Effector memory CD4-positive, alpha-beta T cell (primary cell): ENCODE results near the gene PRUNE1.

ENCODE experiments used
- DNase-seq, 3 donors: peaks; one replicate each; pipeline ENCODE4 v3.0.0-alpha.2; 2020
- H3K27ac ChIP-seq: 2 replicates; pipeline ENCODE4 v1.7.0; 2013; ENCODE audit warnings: mild to moderate bottlenecking, low read length, moderate library complexity; ENCODE audit not compliant: insufficient read depth, poor library complexity, severe bottlenecking
- H3K27me3 ChIP-seq: replicated peaks from 2 replicates; pipeline ENCODE4 v1.7.0; 2013; ENCODE audit warnings: mild to moderate bottlenecking, low read length; ENCODE audit not compliant: insufficient read depth, control insufficient read depth, poor library complexity, severe bottlenecking
- H3K36me3 ChIP-seq: 2 replicates; pipeline ENCODE4 v1.7.0; 2013; ENCODE audit warnings: mild to moderate bottlenecking, low read length, moderate library complexity; ENCODE audit not compliant: control insufficient read depth, insufficient read depth
- H3K4me1 ChIP-seq: 2 replicates; pipeline ENCODE4 v1.7.0; 2013; ENCODE audit warnings: low read length, mild to moderate bottlenecking; ENCODE audit not compliant: control insufficient read depth, insufficient read depth, poor library complexity, severe bottlenecking
- H3K4me3 ChIP-seq: 2 replicates; pipeline ENCODE4 v1.7.0; 2013; ENCODE audit warnings: low read length, low read depth, mild to moderate bottlenecking; ENCODE audit not compliant: insufficient read depth, poor library complexity, severe bottlenecking
- H3K9me3 ChIP-seq: 2 replicates; pipeline ENCODE4 v1.7.0; 2013; ENCODE audit warnings: mild to moderate bottlenecking, low read length, moderate library complexity; ENCODE audit not compliant: control insufficient read depth

PRUNE1 gene

DNA sequence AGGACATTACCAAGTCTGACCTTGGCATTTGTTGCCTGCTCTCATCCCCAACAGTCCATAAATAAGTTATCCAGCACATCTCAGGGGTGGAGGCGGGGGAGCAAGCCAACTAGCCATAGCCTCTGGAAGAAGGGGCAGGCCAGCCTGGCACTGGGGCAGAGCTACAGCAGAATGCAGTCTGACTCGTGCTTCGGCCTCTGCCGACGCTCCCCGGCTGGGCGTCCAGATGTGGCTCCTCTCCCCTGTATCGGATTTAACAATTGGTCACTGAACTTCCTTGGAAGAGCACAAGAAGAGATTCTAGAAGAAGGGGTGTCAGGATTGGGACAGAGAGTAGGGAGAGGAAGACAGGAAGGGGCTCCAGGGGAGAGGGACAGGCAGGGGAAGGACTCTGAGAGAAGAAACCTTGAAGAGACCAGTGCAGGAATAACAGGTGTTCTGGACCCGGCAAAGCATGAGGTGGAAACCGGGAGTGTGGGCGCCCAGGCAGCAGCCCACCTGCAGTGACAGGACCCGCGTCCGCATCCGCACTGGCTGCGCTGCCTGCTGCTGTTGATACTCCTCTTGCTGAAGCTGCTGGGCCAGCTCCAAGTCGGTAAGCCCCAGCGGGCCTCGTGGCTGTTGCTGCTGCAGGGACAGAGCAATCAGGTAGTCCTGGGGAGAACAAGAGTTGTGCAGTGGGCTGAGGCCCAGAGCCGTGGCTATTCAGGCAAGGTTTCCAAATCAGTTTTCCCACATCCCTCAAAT is 10.9 kb upstream of the PRUNE1 start:
- Histone ChIP-seq H3K36me3 (peaks cover 43% of the 10 kb centered on the region), H3K9me3 (no peaks in the 10 kb centered on the region), H3K27ac (no peak overlapping the region), H3K4me3 (no peak overlapping the region), H3K27me3 (no peaks in the 10 kb centered on the region), H3K4me1 (peaks cover 4% of the 10 kb centered on the region)
- no peak for DNase-seq

DNA sequence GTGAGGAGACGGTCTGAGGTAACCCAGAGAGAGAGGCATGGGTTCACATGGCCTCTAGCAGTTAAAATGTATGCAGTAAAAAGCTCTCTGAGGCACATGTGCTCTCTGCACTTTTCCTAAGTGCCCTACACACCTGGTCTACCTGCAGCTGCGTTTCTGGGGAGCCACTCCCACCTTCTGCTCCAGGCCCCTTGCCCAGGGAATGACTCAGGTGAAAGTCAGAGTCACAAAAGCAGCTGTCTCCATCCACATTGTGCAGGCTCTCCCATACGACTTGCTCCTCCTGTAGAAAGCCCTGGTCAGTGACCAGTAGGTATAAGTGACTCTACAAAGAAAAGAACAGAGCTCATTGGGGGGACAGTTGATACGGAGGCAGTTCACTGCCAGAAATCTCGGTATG is 10.3 kb upstream of the PRUNE1 start:
- H3K27ac ChIP-seq: no peak overlapping the region
- H3K9me3 ChIP-seq: no peaks in the 10 kb centered on the region
- H3K27me3 ChIP-seq: no peaks in the 10 kb centered on the region
- no peak for DNase-seq
- H3K4me1 ChIP-seq: peaks cover 10% of the 10 kb centered on the region
- H3K4me3 ChIP-seq: no peak overlapping the region
- peaks cover 45% of the 10 kb centered on the region for H3K36me3 ChIP-seq

DNA sequence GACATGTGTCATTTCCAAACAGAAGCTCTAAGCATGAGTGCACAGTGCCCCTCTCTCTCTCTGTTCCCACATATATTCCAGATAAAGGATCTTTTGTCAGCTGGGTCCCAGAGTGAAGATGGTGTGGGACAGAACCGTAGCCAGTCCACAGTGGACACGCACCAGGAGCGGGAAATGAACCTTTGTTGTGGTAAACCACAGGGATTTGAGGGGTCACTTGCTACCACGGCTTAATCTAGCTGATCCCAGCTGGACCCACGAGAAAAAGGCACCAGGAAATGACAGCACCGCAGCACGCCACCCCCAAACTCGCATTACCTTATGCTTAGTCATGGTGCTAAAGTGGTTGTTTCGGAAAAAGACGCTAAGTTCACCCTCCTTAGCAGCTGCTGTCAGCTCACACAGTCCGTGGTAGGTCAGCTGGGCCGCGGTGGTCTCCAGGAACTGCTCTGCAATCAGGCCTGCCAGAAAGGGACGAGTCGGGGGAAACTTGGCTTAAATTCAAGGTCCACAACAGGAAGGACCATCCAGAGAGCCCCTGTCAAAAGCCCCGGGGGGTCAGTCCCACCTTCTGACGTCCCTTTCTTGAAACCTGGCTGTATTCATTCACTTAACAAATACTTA is 9.1 kb upstream of the PRUNE1 start:
- Histone ChIP-seq H3K27me3 (no peaks in the 10 kb centered on the region), H3K4me1 (peaks cover 23% of the 10 kb centered on the region), H3K9me3 (no peaks in the 10 kb centered on the region), H3K4me3 (no peak overlapping the region), H3K36me3 (peaks cover 45% of the 10 kb centered on the region), H3K27ac (no peak overlapping the region)
- DNase-seq: no peak

DNA sequence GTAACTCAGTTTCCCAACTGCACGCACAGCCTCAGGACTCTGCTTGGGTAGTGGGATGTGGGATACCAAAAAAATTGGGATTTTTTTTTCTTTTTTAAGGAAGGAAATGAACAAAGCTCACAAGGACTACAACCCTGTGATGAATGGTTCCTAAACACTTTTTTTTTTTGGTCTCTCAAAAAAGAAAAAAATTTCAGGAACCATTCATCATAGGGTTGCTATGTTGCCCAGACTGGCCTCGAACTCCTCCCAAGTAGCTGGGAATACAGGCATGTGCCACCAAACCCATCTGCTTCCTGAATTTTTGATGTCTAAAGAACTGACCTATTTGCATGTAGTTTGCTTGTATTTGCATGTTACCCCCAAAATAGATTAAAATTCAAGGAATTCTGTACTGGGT is 8.3 kb upstream of the PRUNE1 start:
- DNase-seq: no peak
- no peaks in the 10 kb centered on the region for H3K9me3 ChIP-seq
- H3K4me1 ChIP-seq: peaks cover 25% of the 10 kb centered on the region
- H3K36me3 ChIP-seq: peaks cover 45% of the 10 kb centered on the region
- no peak overlapping the region for H3K27ac ChIP-seq
- H3K27me3 ChIP-seq: no peaks in the 10 kb centered on the region
- no peak overlapping the region for H3K4me3 ChIP-seq

DNA sequence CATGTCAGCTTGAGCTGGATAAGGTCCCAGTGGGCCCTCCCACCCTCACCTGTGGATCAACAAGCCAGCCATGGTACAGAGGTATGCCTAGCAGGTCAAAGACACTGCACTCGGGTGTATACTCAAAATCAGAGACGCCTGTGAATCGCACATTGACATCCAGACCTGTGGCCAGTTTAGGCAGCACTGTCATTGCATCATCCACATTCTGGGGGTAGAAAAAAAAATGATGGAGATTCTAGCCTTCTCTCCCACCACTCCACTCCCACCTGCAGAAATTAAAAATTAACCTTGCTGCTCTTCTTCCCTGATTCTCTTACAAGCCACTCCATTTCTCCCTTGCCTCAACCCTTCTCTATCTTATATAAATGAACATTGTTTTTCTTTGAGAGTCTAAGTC is 7.8 kb upstream of the PRUNE1 start:
- Histone ChIP-seq H3K36me3 (peaks cover 45% of the 10 kb centered on the region), H3K4me3 (no peak overlapping the region), H3K9me3 (no peaks in the 10 kb centered on the region), H3K27ac (no peak overlapping the region), H3K4me1 (peaks cover 25% of the 10 kb centered on the region), H3K27me3 (no peaks in the 10 kb centered on the region)
- DNase-seq: no peak

DNA sequence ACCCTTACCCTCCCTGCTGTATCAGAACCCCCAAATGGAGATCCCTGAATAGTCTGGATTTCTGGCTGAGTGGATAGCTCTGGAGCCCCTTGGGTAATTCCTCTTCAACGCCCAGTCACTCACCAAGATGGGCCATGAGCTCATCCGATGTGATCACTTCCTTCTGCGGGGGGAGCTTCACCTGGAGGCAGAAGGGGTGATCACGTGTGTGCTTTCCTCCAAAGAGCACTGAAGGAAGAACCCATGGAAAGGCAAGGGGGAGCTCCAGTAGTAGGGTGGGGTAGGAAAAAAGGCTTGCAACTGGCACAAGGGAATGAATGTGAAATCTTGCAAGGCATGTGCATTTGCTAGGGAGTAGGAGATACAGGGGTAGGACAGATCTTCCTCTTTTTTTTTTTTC is 6.6 kb upstream of the PRUNE1 start:
- H3K4me3 ChIP-seq: no peak overlapping the region
- H3K27me3 ChIP-seq: no peaks in the 10 kb centered on the region
- H3K4me1 ChIP-seq: peaks cover 27% of the 10 kb centered on the region
- H3K27ac ChIP-seq: no peak overlapping the region
- peaks cover 42% of the 10 kb centered on the region for H3K36me3 ChIP-seq
- no peak for DNase-seq
- H3K9me3 ChIP-seq: no peaks in the 10 kb centered on the region

DNA sequence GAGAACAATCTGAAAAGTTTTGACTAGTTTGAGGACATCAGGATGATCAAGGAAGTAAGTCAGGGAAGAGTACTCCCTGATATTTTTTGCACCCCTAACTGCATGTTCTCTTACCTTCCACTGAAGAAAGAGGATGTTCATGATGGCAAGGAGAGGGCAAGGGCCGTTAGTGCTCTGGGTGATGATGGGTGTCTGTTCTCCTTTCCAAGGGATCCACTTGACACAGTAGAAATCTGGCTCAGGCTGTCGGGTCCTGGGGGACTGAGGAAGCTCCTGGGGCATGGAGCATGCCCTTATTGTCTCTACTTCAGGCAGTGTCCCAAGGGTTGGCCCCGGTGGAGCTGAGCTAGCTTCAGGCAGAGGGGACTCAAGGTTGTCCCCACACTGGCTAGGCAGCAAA is 6.2 kb upstream of the PRUNE1 start:
- no peak for DNase-seq
- Histone ChIP-seq H3K36me3 (peaks cover 37% of the 10 kb centered on the region), H3K27ac (peak overlapping the region; percentile 52), H3K9me3 (no peaks in the 10 kb centered on the region), H3K4me3 (peak overlapping the region; percentile 27), H3K27me3 (no peaks in the 10 kb centered on the region), H3K4me1 (peaks cover 32% of the 10 kb centered on the region)

DNA sequence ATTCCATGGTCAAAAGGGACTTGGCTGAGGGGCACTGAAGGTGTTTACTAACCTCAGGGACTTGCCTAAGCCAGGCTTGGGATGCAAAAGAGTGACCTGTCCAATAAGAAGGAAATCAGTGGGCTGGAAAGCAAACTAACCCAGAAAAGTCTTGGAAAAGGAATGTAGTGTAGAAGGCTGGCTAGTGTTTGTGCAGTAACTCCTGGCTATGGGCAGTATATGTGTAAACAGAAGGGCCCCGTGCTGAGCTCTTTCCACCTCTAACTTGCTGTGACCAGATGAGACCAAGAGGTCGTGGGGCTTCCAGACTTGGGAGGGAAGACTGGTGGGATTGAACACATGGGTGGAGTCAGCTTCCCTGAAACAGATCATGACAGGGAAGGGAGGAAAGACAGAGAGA is 5.6 kb upstream of the PRUNE1 start:
- Histone ChIP-seq H3K36me3 (peaks cover 32% of the 10 kb centered on the region), H3K4me3 (peak overlapping the region; percentile 27), H3K27ac (peak overlapping the region; percentile 52), H3K27me3 (no peaks in the 10 kb centered on the region), H3K9me3 (no peaks in the 10 kb centered on the region), H3K4me1 (peaks cover 37% of the 10 kb centered on the region)
- DNase-seq: no peak

DNA sequence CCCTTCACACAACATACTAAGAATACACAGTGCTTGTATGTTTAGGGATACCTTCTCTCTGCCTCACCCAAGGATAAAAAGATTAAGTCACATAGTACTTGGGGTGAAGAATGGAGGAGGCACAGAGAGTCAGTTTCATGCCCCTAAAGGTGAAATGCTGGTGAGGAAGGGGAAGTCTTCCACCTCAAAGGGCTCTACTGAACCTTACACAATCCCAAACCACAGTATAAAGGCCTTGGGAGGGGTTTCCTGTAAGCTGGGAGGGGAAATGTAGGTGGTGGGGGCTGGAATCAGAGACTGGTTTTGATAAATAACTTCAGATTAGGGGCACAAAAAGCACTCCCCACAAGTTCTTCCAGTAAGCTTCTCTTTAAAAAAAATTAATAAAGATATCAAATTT is 5.1 kb upstream of the PRUNE1 start:
- Histone ChIP-seq H3K27ac (peak overlapping the region; percentile 52), H3K36me3 (peaks cover 26% of the 10 kb centered on the region), H3K4me1 (peaks cover 39% of the 10 kb centered on the region), H3K27me3 (no peaks in the 10 kb centered on the region), H3K9me3 (no peaks in the 10 kb centered on the region), H3K4me3 (peak overlapping the region; percentile 27)
- DNase-seq: no peak

DNA sequence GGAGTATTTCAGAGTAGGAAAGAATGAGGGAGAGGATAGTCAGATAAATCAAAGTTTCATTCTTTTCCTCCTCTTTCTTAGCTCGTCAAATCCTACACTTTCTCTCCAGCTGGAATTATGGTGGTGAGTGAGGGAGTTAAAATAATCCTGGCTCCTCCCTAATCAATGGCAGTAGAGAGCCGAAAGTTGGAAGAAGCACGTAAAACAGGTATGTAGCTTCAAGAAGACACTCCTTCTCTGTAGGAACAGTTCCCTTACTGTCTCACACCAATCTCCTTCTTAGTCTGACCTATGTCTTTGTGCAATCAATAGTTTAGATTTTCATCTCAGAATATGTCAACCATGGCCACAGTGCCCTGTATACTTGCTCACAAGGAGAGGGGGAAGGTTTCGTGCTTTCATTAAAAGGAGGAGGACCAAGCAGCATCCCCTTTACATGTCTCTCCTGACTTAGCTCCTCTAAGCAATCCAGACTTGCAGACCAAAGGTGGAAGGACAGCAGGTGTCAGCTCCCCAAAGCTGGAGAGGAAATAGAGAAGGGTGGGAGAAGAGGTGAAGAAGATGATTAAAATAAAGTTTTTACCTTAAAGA is 2.4 kb upstream of the PRUNE1 start:
- no peaks in the 10 kb centered on the region for H3K9me3 ChIP-seq
- H3K4me1 ChIP-seq: peaks cover 47% of the 10 kb centered on the region
- H3K27me3 ChIP-seq: no peaks in the 10 kb centered on the region
- H3K4me3 ChIP-seq: peak overlapping the region; percentile 67
- DNase-seq: no peak
- peak overlapping the region; percentile 94 for H3K27ac ChIP-seq
- H3K36me3 ChIP-seq: peaks cover 9% of the 10 kb centered on the region
